Measurements from ENCODE around the gene HAUS7.

HAUS7 gene

DNA sequence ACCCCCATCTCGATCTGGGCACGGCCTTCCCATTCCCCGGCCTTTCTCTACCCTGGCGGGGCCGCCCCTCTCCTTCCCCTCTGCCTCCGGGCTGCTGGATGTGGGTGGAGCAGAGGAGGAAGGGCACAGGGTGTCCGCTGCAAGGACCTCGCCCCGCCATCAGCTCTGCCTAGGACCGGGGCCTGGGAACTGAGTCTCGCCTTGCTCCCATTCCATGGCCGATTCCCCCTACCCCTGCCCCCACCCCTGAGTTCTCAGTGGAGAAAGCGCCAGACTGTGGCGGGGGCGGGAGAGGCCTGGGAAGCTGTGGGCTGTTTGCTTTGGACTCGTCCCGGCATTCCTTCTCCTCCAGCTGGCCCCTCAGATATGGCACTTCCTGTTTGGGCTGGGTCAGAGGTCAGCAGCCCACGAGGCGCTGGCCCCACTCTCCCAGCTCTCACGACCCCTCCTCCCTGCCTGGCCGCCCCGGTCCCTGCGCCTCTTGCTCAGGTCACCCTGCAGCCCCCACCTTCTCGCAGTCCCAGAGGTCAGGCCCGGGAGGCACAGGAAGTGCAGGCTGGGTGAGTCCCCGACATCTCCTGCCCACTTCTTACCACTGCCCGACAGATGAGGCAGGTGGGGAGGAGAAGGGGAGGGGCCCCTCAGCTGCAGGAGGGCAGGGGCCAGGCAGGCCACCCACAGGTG, 18.0 kb upstream of the HAUS7 start:
- H3K4me1 ChIP-seq (ENCODE audit: control insufficient read depth, insufficient read depth, low read length): no peaks in the 10 kb centered on the region
- H3K27ac ChIP-seq (ENCODE audit: extremely low read depth, low read depth, low read length): no peak overlapping the region
- H3K4me3 ChIP-seq (ENCODE audit: low read depth, low read length): no peak overlapping the region
- CTCF ChIA-PET: interaction anchor here (5.3 kb wide), 1 partner anchor 18 kb away, joined by 30 read pairs; no protein-coding TSS in a partner anchor
- no peaks in the 10 kb centered on the region for H3K36me3 ChIP-seq (ENCODE audit: control insufficient read depth in 2 of 2, insufficient read depth in 1 of 2, low read length in 2 of 2)
- no peaks in the 10 kb centered on the region for H3K9me3 ChIP-seq (ENCODE audit: control insufficient read depth, insufficient read depth, low read depth, low read length)
- TF ChIP-seq EGR2 (tag by site-specific recombination; IDR thresholded peaks at IDR 0.05; ENCODE audit: low read depth): peak; percentile 53
- TF ChIP-seq, protein P1, sequence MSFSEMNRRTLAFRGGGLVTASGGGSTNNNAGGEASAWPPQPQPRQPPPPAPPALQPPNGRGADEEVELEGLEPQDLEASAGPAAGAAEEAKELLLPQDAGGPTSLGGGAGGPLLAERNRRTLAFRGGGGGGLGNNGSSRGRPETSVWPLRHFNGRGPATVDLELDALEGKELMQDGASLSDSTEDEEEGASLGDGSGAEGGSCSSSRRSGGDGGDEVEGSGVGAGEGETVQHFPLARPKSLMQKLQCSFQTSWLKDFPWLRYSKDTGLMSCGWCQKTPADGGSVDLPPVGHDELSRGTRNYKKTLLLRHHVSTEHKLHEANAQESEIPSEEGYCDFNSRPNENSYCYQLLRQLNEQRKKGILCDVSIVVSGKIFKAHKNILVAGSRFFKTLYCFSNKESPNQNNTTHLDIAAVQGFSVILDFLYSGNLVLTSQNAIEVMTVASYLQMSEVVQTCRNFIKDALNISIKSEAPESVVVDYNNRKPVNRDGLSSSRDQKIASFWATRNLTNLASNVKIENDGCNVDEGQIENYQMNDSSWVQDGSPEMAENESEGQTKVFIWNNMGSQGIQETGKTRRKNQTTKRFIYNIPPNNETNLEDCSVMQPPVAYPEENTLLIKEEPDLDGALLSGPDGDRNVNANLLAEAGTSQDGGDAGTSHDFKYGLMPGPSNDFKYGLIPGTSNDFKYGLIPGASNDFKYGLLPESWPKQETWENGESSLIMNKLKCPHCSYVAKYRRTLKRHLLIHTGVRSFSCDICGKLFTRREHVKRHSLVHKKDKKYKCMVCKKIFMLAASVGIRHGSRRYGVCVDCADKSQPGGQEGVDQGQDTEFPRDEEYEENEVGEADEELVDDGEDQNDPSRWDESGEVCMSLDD (tag by site-specific recombination; IDR thresholded peaks at IDR 0.05): no peak
- TF ChIP-seq ZIC2 (tag by site-specific recombination; IDR thresholded peaks at IDR 0.05): peak; percentile 41; the same call in 1 of the 2 replicates
- peak; percentile 67 for TF ChIP-seq ZFHX2 (tag by site-specific recombination; conservative IDR thresholded peaks at IDR 0.05)
- POLR2A ChIA-PET: no interaction called here

DNA sequence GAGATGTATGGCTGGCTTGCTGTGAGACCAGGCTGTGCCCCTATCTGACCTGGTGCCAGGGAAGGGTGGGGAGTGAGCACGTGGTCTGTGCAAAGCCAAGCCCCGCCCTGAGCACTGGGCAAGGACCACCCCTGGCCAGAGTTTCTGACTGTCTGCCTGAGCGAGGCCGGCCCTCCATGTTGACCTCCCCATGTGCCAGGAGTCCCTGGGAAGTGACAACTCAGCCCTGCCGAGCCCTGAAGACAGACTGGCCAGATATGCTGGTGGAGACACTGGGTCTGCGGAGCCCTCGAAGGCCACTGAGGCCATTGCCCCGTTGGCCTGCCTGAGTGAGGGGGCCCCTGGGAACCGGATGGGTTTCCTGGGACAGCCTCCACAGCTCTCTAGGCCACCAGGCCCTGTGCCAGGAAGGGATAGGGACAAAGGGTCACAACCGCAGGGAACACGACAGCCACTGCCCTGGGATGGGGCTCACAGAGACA, 17.3 kb upstream of the HAUS7 start:
- ChIA-PET POLR2A (no interaction called here), CTCF (no interaction called here)
- H3K27ac ChIP-seq (ENCODE audit: extremely low read depth, low read depth, low read length): no peak overlapping the region
- no peaks in the 10 kb centered on the region for H3K36me3 ChIP-seq (ENCODE audit: control insufficient read depth in 2 of 2, insufficient read depth in 1 of 2, low read length in 2 of 2)
- TF ChIP-seq ZFP3 (tag by site-specific recombination; IDR thresholded peaks at IDR 0.05; ENCODE audit: low read depth): no peak
- no peak for TF ChIP-seq MZF1 (tag by site-specific recombination; IDR thresholded peaks at IDR 0.05; ENCODE audit: borderline replicate concordance)
- TF ChIP-seq, protein P2, sequence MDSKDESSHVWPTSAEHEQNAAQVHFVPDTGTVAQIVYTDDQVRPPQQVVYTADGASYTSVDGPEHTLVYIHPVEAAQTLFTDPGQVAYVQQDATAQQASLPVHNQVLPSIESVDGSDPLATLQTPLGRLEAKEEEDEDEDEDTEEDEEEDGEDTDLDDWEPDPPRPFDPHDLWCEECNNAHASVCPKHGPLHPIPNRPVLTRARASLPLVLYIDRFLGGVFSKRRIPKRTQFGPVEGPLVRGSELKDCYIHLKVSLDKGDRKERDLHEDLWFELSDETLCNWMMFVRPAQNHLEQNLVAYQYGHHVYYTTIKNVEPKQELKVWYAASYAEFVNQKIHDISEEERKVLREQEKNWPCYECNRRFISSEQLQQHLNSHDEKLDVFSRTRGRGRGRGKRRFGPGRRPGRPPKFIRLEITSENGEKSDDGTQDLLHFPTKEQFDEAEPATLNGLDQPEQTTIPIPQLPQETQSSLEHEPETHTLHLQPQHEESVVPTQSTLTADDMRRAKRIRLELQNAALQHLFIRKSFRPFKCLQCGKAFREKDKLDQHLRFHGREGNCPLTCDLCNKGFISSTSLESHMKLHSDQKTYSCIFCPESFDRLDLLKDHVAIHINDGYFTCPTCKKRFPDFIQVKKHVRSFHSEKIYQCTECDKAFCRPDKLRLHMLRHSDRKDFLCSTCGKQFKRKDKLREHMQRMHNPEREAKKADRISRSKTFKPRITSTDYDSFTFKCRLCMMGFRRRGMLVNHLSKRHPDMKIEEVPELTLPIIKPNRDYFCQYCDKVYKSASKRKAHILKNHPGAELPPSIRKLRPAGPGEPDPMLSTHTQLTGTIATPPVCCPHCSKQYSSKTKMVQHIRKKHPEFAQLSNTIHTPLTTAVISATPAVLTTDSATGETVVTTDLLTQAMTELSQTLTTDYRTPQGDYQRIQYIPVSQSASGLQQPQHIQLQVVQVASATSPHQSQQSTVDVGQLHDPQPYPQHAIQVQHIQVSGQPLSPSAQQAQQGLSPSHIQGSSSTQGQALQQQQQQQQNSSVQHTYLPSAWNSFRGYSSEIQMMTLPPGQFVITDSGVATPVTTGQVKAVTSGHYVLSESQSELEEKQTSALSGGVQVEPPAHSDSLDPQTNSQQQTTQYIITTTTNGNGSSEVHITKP (tag by site-specific recombination; IDR thresholded peaks at IDR 0.05): no peak
- TF ChIP-seq ZNF146 (tag by site-specific recombination; IDR thresholded peaks at IDR 0.05): no peak
- TF ChIP-seq, protein P3, sequence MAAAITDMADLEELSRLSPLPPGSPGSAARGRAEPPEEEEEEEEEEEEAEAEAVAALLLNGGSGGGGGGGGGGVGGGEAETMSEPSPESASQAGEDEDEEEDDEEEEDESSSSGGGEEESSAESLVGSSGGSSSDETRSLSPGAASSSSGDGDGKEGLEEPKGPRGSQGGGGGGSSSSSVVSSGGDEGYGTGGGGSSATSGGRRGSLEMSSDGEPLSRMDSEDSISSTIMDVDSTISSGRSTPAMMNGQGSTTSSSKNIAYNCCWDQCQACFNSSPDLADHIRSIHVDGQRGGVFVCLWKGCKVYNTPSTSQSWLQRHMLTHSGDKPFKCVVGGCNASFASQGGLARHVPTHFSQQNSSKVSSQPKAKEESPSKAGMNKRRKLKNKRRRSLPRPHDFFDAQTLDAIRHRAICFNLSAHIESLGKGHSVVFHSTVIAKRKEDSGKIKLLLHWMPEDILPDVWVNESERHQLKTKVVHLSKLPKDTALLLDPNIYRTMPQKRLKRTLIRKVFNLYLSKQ (tag by site-specific recombination; IDR thresholded peaks at IDR 0.05; ENCODE audit: borderline replicate concordance): no peak
- TF ChIP-seq ZNF701 (tag by site-specific recombination; IDR thresholded peaks at IDR 0.05): no peak
- no peaks in the 10 kb centered on the region for H3K4me1 ChIP-seq (ENCODE audit: control insufficient read depth, insufficient read depth, low read length)
- no peak overlapping the region for H3K4me3 ChIP-seq (ENCODE audit: low read depth, low read length)
- no peaks in the 10 kb centered on the region for H3K9me3 ChIP-seq (ENCODE audit: control insufficient read depth, insufficient read depth, low read depth, low read length)

DNA sequence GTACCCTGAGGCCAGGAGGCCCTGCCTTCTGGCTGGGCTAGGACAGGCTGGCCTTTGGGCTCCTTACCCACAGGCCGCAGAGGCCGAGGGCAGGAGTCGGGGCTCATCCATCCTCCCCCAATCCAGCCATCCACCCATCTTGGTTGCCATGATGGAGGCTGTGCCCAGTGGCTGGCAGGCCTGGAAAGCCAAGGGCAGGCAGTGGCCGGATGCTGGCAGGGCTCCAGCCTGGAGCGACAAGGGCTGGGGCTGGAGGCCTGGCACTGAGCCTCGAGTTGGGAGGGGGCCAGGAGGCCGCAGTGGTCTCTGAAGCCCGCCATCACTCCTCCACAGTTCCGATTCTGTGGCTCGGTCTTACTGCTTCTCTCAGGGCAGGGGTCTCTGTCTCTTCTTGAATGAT, 15.8 kb upstream of the HAUS7 start:
- H3K36me3 ChIP-seq (ENCODE audit: control insufficient read depth in 2 of 2, insufficient read depth in 1 of 2, low read length in 2 of 2): no peaks in the 10 kb centered on the region
- H3K9me3 ChIP-seq (ENCODE audit: control insufficient read depth, insufficient read depth, low read depth, low read length): no peaks in the 10 kb centered on the region
- H3K27ac ChIP-seq (ENCODE audit: extremely low read depth, low read depth, low read length): no peak overlapping the region
- POLR2A ChIA-PET: no interaction called here
- H3K4me3 ChIP-seq (ENCODE audit: low read depth, low read length): no peak overlapping the region
- H3K4me1 ChIP-seq (ENCODE audit: control insufficient read depth, insufficient read depth, low read length): no peaks in the 10 kb centered on the region
- CTCF ChIA-PET: no interaction called here
- no peak for TF ChIP-seq ZNF830 (tag by site-specific recombination; IDR thresholded peaks at IDR 0.05; ENCODE audit: low read depth)
- TF ChIP-seq ZNF174 (tag by site-specific recombination; IDR thresholded peaks at IDR 0.05): no peak
- no peak for TF ChIP-seq GLIS2 (tag by site-specific recombination; IDR thresholded peaks at IDR 0.05)
- no peak for TF ChIP-seq ZEB2 (tag by site-specific recombination; IDR thresholded peaks at IDR 0.05)
- TF ChIP-seq TRIM28 (IDR thresholded peaks at IDR 0.05; ENCODE audit: borderline replicate concordance, low read length): no peak
- TF ChIP-seq ZNF292 (tag by site-specific recombination; IDR thresholded peaks at IDR 0.05; ENCODE audit: borderline replicate concordance, low read depth): no peak
- no peak for TF ChIP-seq ZNF549 (tag by site-specific recombination; IDR thresholded peaks at IDR 0.05)
- TF ChIP-seq, protein P4, sequence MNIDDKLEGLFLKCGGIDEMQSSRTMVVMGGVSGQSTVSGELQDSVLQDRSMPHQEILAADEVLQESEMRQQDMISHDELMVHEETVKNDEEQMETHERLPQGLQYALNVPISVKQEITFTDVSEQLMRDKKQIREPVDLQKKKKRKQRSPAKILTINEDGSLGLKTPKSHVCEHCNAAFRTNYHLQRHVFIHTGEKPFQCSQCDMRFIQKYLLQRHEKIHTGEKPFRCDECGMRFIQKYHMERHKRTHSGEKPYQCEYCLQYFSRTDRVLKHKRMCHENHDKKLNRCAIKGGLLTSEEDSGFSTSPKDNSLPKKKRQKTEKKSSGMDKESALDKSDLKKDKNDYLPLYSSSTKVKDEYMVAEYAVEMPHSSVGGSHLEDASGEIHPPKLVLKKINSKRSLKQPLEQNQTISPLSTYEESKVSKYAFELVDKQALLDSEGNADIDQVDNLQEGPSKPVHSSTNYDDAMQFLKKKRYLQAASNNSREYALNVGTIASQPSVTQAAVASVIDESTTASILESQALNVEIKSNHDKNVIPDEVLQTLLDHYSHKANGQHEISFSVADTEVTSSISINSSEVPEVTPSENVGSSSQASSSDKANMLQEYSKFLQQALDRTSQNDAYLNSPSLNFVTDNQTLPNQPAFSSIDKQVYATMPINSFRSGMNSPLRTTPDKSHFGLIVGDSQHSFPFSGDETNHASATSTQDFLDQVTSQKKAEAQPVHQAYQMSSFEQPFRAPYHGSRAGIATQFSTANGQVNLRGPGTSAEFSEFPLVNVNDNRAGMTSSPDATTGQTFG (tag by site-specific recombination; IDR thresholded peaks at IDR 0.05; ENCODE audit: borderline replicate concordance): no peak
- TF ChIP-seq SCRT1 (tag by site-specific recombination; IDR thresholded peaks at IDR 0.05; ENCODE audit: borderline replicate concordance): no peak
- no peak for TF ChIP-seq ZNF302 (tag by site-specific recombination; IDR thresholded peaks at IDR 0.05; ENCODE audit: low read depth)
- no peak for TF ChIP-seq ZNF600 (tag by site-specific recombination; IDR thresholded peaks at IDR 0.05)

Data from HEK293 (cell line).